NCI-H748 (cell line): ENCODE measurements around the gene OR5A1.

Experiments used
- DNase-seq: peaks from one replicate; lab custom pipeline; 2025; ENCODE audit not compliant: unreplicated experiment; lab: John Stamatoyannopoulos, UW

The OR5A1 gene

DNA sequence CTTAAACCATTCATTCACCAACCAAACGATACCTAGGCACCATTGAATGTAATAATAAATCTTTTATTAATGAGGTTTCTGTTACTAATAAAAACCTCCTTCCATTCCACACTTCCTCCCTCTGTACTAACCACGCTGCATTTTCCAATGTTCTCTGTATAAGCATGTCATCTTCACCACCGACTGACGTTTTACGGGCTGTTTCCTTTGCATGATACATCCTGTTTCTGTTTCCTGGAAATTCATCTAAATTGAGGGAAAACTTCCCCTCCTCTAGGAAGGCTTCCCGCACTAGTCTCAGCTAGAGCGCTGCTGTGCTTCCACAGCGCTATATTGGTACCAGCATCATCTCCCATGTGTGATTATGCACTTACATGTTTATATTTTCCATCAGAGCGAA, 38.9 kb downstream of the OR5A1 start:
- DNase-seq: no peak

DNA sequence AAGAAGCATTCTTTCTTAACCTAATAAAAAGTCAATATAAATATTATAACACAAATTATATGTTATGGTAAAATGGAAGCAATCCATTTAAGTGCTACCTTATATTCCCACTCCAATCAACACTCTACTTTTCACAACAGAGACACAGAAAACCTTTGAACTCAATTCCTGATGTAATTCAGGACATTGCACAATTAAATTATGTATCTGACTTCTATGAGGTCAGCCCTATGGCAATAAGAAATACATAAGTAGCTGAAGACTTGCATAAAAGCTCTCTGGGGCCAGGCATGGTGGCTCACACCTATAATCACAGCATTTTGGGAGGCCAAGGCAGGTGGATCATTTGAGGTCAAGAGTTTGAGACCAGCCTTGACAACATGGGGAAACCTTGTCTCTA, 43.6 kb downstream of the OR5A1 start:
- DNase-seq: no peak

DNA sequence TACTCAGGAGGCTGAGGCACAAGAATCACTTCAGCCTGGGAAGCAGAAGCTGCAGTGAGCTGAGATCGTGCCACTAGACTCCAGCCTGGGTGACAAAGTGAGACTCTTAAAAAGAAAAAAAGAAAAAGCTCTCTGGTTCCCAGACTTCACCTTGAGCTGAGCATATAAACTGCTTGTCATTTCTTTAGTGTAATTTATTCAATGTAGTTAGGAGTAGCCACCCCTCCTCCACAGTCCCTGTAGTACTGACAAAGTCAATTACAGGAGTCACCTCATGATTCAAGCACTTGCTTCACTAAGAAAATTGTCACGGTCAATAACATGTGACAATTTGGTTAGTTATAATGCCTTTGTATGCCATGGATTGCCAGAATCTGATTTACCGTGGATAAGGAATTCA, 44.1 kb downstream of the OR5A1 start:
- no peak for DNase-seq
